ENCODE measurements around the gene ATXN7. TPM values are rescaled to one million over a fixed set of nuclear protein-coding genes. Genes with fewer than 3 reads are reported as not detected.

ATXN7 gene
- total RNA-seq, 4 donors from 2014 or later, result 44.8 to 113 (median 51.0) TPM

DNA sequence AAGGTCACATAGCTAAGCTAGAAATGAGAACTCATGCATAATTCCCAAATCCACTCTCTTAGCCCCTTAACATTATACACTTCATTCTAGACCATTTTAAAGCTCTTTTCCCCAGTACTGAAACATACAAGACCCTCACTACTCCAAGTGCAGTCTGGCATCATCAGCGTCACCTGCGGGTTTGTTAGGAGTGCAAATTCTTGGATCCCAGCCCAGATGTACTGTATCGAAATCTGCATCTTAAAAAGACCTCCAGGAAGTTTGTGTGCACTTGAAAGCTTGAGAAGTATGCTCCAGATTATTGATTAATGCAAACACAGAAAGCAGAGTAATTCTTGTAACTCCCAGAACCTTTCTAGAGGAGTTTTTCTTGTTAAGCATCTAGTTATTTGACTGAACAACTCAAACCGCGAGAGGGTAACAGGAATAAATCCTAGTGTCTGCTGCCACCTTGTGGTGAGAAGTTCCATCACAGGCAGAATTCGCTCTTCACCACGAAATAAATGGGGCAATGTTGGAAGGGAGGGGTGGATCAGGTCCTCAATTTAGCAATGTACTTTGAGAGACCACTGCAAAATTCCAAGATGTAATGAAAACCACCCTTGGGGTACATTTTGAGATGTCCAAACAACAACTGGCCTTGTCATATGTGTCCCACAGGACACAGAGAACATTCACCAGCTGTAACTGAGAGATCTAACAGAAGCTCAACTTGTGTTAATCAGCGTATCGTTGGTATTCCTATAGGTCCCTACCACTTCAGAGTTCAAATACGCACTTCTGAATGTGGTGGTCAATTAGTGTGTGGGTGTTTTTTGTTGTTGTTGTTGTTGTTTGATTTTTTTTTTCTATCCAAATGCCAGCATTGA is 45.2 kb upstream of the ATXN7 start:
- in situ Hi-C loops (cut with MboI; ENCODE audit: low pct_ligation_motif_present in 1 of 4, low pct_unique_long_range_greater_than_20kb in 1 of 4, low sequenced_read_pairs in 3 of 4) (loop anchor here in 3 of 4 donors (5.0 to 10.0 kb wide), 2 partner anchors 464 to 466 kb away; no protein-coding TSS in a partner anchor), intact Hi-C loops (cut with DNase I; ENCODE audit: low total_unique reads) (loop anchor here (5.0 kb wide), 1 partner anchor 466 kb away; no protein-coding TSS in a partner anchor)
- DNase-seq, result peak; percentile 60

DNA sequence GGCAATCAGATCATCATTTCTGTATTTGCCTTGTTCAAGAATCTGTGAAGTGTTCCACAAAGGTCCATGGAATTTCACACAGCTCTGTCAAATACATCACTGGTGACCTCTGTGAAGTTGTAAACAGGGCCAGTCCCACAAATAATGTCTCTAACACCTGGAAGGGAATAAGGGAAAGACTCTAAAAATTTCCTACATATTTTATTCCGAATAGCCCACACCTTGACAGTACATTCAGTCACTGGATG is 44.6 kb upstream of the ATXN7 start, which contains the start of gene C3orf49:
C3orf49 (plus strand) TSS at position 149 of the 248 bp plus-strand sequence. CDS start 173 bp downstream, outside the sequence.
- intact Hi-C loops (cut with DNase I; ENCODE audit: low total_unique reads) (loop anchor here (5.0 kb wide), 1 partner anchor 467 kb away; no protein-coding TSS in a partner anchor), in situ Hi-C loops (cut with MboI; ENCODE audit: low pct_ligation_motif_present in 1 of 4, low pct_unique_long_range_greater_than_20kb in 1 of 4, low sequenced_read_pairs in 3 of 4) (loop anchor here in 3 of 4 donors (5.0 to 10.0 kb wide), 2 partner anchors 464 to 467 kb away; no protein-coding TSS in a partner anchor)
- WGBS, 2 donors (ENCODE audit: low coverage in 1 of 2), result 88 to 97% methylated on average over 1 of the region's 1 CpG
- DNase-seq, result no peak
- no peaks in the 10 kb centered on the region for H3K27me3 ChIP-seq
- H3K9me3 ChIP-seq, result no peaks in the 10 kb centered on the region
- no peak within 1 kb of the TSS for H3K27ac ChIP-seq
- no peak for TF ChIP-seq EP300 (IDR thresholded peaks at IDR 0.05; ENCODE audit: low read depth)
- peaks cover 0 to 4% (median 2%) of the 10 kb centered on the region in 4 donors for H3K4me1 ChIP-seq
- H3K36me3 ChIP-seq, result no peaks in the 10 kb centered on the region
- H3K4me3 ChIP-seq, result no peak within 1 kb of the TSS

More for the DNA sequence above, 45.2 kb upstream of the ATXN7 start:
- Histone ChIP-seq H3K4me3 (no peak overlapping the region), H3K9me3 (no peaks in the 10 kb centered on the region), H3K27me3 (no peaks in the 10 kb centered on the region), H3K36me3 (no peaks in the 10 kb centered on the region), H3K27ac (no peak overlapping the region), H3K4me1 (peaks cover 0 to 4% (median 2%) of the 10 kb centered on the region in 4 donors)
- WGBS, 2 donors (ENCODE audit: low coverage in 1 of 2), result 36 to 45% methylated on average over 3 to 10 of the region's 10 CpGs
- TF ChIP-seq POLR2A (IDR thresholded peaks at IDR 0.05), result no peak
- TF ChIP-seq EP300 (IDR thresholded peaks at IDR 0.05; ENCODE audit: low read depth), result no peak
- TF ChIP-seq, protein P1, sequence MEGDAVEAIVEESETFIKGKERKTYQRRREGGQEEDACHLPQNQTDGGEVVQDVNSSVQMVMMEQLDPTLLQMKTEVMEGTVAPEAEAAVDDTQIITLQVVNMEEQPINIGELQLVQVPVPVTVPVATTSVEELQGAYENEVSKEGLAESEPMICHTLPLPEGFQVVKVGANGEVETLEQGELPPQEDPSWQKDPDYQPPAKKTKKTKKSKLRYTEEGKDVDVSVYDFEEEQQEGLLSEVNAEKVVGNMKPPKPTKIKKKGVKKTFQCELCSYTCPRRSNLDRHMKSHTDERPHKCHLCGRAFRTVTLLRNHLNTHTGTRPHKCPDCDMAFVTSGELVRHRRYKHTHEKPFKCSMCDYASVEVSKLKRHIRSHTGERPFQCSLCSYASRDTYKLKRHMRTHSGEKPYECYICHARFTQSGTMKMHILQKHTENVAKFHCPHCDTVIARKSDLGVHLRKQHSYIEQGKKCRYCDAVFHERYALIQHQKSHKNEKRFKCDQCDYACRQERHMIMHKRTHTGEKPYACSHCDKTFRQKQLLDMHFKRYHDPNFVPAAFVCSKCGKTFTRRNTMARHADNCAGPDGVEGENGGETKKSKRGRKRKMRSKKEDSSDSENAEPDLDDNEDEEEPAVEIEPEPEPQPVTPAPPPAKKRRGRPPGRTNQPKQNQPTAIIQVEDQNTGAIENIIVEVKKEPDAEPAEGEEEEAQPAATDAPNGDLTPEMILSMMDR (IDR thresholded peaks at IDR 0.05), result peak; percentile 84 to 92 (median 87)
- TF ChIP-seq POLR2AphosphoS5 (IDR thresholded peaks at IDR 0.05), result no peak

DNA sequence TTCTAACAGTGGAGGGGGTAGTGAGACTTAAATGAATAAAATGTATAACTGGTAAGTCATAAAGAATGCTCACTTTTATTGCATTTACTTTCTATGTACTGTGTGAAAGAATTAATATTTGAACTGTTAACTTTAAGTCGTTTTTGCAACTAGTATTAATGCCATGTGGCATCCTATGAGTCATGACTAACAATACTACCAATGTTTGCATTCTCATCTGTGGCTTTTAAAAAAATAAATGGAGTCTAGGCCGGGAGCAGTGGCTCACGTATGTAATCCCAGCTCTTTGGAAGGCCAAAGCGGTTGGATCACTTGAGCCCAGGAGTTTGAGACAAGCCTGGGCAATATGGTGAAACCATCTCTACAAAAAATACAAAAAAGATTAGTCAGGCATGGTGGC is 39.4 kb upstream of the ATXN7 start:
- H3K9me3 ChIP-seq, result no peaks in the 10 kb centered on the region
- in situ Hi-C loops (cut with MboI; ENCODE audit: low pct_ligation_motif_present in 1 of 4, low pct_unique_long_range_greater_than_20kb in 1 of 4, low sequenced_read_pairs in 3 of 4), result loop anchor here in 1 of 4 donors (5.0 kb wide), 1 partner anchor 472 kb away; no protein-coding TSS in a partner anchor
- no peaks in the 10 kb centered on the region for H3K4me1 ChIP-seq
- H3K27ac ChIP-seq, result no peak overlapping the region
- 71 to 81% methylated on average over 4 of the region's 4 CpGs for WGBS, 2 donors (ENCODE audit: low coverage in 1 of 2)
- H3K27me3 ChIP-seq, result no peaks in the 10 kb centered on the region
- DNase-seq, result no peak
- H3K4me3 ChIP-seq, result no peak overlapping the region
- no peaks in the 10 kb centered on the region for H3K36me3 ChIP-seq
- intact Hi-C loops (cut with DNase I; ENCODE audit: low total_unique reads), result no loop called here
- TF ChIP-seq EP300 (IDR thresholded peaks at IDR 0.05; ENCODE audit: low read depth) (no peak), POLR2A (IDR thresholded peaks at IDR 0.05) (no peak), POLR2AphosphoS5 (IDR thresholded peaks at IDR 0.05) (no peak)

DNA sequence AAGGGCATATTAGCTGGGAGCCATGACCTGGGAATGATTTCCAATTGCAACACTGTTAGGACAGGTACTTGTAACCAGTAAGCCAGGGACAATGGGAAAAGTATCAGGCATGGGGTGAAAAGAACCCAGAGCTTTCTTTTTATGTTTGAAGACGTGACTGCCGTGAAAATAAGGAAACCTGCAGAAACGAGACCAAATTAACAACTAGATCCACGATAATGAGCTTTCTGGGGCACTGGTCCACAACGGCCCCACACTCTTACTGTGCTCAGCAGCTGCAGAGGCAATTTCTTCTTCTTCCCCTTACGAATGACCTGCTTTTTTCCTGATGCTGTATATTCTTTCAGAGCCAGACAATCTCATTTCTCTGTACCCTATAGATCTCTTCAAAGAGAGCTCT is 33.1 kb upstream of the ATXN7 start:
- no peaks in the 10 kb centered on the region for H3K4me1 ChIP-seq
- WGBS, 2 donors (ENCODE audit: low coverage in 1 of 2), result 92 to 96% methylated on average over 3 to 6 of the region's 6 CpGs
- no peak overlapping the region for H3K4me3 ChIP-seq
- H3K36me3 ChIP-seq, result peaks cover 0 to 50% (median 17%) of the 10 kb centered on the region in 4 donors
- intact Hi-C loops (cut with DNase I; ENCODE audit: low total_unique reads) (no loop called here), in situ Hi-C loops (cut with MboI; ENCODE audit: low pct_ligation_motif_present in 1 of 4, low pct_unique_long_range_greater_than_20kb in 1 of 4, low sequenced_read_pairs in 3 of 4) (no loop called here)
- TF ChIP-seq POLR2A (IDR thresholded peaks at IDR 0.05) (no peak), POLR2AphosphoS5 (IDR thresholded peaks at IDR 0.05) (no peak), EP300 (IDR thresholded peaks at IDR 0.05; ENCODE audit: low read depth) (no peak)
- TF ChIP-seq, protein P1 (IDR thresholded peaks at IDR 0.05), result no peak
- no peak for DNase-seq
- no peak overlapping the region for H3K27ac ChIP-seq
- no peaks in the 10 kb centered on the region for H3K27me3 ChIP-seq
- no peaks in the 10 kb centered on the region for H3K9me3 ChIP-seq

DNA sequence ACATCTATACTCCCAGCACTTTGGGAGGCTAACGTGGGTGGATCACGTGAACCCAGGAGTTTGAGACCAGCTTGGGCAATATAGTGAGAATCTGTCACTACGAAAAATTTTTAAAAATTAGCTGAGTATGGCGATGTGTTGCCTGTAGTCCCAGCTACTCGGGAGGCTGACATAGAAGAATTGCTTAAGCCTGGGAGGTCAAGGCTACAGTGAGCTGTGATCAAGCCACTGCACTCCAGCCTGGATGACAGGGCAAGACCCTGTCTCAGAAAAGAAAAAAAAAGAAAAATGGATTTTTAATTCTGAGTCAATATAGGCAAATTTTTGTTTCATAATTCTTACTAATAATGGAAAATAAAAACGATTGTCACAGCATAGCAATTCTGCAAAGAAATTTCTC is 31.3 kb upstream of the ATXN7 start:
- Histone ChIP-seq H3K4me1 (no peaks in the 10 kb centered on the region), H3K27me3 (no peaks in the 10 kb centered on the region), H3K36me3 (peaks cover 0 to 56% (median 17%) of the 10 kb centered on the region in 4 donors), H3K27ac (no peak overlapping the region), H3K9me3 (no peaks in the 10 kb centered on the region), H3K4me3 (no peak overlapping the region)
- WGBS, 2 donors (ENCODE audit: low coverage in 1 of 2), result 90 to 93% methylated on average over 6 of the region's 6 CpGs
- in situ Hi-C loops (cut with MboI; ENCODE audit: low pct_ligation_motif_present in 1 of 4, low pct_unique_long_range_greater_than_20kb in 1 of 4, low sequenced_read_pairs in 3 of 4), result no loop called here
- intact Hi-C loops (cut with DNase I; ENCODE audit: low total_unique reads), result no loop called here
- no peak for DNase-seq
- TF ChIP-seq, protein P1 (IDR thresholded peaks at IDR 0.05), result no peak
- TF ChIP-seq POLR2A (IDR thresholded peaks at IDR 0.05), result no peak
- TF ChIP-seq POLR2AphosphoS5 (IDR thresholded peaks at IDR 0.05), result no peak
- TF ChIP-seq EP300 (IDR thresholded peaks at IDR 0.05; ENCODE audit: low read depth), result no peak
